Measurements from ENCODE around the gene CHGA. TPM values are rescaled to one million over a fixed set of nuclear protein-coding genes. Genes with fewer than 3 reads are reported as not detected.

Gene CHGA
- total RNA-seq, 4 donors from 2014 or later, result 0.69 TPM; not detected in 3

DNA sequence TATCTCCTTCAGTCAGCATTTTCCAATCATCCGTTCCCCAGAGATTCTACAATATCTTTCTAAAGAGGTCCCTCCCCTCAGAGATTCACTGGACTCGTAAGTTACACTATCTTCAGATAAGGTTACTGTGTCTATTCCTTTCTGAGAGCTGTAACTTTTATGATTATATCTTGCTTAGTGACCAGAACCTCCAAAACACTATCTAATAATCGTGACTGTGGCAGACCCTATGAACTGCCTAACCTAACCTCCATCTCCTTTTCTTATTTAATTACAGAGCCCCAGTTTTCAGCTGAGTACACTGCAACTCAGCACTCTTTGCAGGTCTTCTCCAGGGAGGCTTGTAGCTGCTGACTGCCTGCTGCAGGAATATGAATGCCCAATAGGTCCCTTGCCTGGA lies 38.5 kb upstream of the CHGA start:
- DNase-seq (ENCODE audit: low spot score) (no peak), ATAC-seq (ENCODE audit: low FRiP score) (no peak)
- TF ChIP-seq, protein P1, sequence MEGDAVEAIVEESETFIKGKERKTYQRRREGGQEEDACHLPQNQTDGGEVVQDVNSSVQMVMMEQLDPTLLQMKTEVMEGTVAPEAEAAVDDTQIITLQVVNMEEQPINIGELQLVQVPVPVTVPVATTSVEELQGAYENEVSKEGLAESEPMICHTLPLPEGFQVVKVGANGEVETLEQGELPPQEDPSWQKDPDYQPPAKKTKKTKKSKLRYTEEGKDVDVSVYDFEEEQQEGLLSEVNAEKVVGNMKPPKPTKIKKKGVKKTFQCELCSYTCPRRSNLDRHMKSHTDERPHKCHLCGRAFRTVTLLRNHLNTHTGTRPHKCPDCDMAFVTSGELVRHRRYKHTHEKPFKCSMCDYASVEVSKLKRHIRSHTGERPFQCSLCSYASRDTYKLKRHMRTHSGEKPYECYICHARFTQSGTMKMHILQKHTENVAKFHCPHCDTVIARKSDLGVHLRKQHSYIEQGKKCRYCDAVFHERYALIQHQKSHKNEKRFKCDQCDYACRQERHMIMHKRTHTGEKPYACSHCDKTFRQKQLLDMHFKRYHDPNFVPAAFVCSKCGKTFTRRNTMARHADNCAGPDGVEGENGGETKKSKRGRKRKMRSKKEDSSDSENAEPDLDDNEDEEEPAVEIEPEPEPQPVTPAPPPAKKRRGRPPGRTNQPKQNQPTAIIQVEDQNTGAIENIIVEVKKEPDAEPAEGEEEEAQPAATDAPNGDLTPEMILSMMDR (IDR thresholded peaks at IDR 0.05), result no peak

DNA sequence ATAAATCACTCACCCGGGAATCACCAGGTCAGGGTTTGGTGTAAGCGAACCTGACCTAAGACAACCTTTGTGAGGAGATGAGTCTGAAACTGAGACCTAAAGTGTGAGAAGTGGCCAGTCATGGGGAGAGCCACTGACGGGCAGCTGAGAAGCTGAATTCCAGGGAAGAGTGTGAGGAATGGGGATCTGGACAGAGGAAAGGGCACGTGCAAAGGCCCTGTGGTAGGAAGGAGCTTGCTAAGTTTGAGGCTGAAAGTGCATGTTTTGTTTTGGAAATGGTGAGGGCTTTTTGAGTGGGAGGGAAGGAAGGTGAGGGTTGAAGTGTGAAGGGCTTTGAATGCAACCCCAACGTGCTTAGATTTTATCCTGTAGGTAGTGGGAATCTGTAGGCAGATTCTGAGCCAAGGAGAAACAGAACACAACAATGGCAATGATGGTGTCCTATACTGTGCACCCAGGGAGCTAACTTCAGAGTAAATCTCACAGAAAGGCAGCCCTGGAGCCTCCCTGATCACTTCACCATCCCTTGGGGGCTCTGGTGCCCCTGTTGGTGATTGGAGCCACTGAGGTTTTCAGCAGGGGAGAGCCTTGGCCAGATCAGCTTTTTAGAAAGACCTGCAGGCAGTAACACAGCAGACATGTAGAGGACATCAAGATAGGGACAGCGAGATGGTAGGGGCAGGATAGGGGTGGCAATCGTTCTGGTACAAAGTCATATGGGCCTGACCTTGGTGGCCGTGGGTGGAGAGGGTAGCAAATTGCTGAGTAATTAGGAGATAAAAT lies 37.5 kb upstream of the CHGA start:
- DNase-seq (ENCODE audit: low spot score) (no peak), ATAC-seq (ENCODE audit: low FRiP score) (no peak)
- TF ChIP-seq, protein P1 (IDR thresholded peaks at IDR 0.05), result no peak

DNA sequence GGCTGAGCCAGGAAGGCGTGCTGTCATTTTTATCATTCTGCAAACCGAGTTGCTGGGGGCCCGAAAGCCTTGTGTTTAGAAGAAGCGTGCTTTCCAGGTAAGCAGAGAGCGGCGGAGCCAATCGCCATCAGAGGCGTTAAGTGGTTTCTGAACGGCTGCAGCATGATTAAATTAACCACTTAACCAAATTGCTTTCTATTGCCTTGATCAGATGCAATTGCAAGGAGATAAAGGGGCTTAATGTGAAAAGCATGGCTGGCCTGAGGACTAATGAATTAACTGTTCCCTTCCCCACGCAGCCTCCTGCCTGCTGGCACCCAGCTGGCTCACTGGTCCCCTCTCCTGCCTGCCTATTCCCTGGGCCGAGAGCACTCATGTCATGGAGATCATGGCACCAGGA lies 36.6 kb upstream of the CHGA start:
- TF ChIP-seq, protein P1 (IDR thresholded peaks at IDR 0.05), result no peak
- ATAC-seq (ENCODE audit: low FRiP score), result no peak
- DNase-seq (ENCODE audit: low spot score), result no peak

DNA sequence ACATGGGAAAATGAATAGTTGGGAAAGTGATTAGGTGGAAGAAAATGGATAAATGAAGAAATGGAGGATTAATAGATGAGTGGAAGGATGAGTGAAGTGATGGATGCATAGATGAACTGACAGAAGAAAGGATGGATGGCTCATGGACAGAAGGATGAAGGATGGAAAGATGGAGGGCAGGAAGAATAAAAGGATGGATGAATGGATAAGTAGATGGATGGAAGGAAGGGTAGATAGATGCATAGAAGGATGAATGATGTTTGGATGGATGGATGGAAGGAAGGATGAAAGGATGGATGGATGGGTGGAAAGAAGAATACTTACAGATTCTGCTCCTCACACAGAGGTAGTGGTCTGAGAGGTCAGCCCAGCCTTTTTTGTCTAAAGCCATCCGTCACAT lies 35.8 kb upstream of the CHGA start:
- no peak for ATAC-seq (ENCODE audit: low FRiP score)
- no peak for DNase-seq (ENCODE audit: low spot score)
- TF ChIP-seq, protein P1 (IDR thresholded peaks at IDR 0.05), result no peak

DNA sequence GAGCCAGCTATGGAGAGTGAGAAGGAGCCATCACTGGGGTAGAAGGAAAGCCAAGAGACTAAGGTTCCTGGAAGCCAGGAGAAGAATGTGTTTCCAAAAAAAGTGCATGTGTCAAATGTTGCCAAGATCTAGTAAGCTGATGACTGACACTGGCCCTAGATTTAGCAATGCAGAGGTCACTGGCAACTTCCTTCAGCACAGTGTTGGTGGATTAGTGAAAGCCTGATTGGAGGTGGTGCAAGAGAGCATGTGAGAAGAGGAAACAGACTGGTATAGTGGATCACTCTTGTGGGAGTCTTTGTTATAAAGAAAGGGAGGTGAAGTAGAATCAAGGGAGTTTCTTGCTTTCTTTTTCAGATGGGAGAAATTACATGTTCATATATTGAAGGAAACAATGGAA lies 34.1 kb upstream of the CHGA start:
- DNase-seq (ENCODE audit: low spot score) (no peak), ATAC-seq (ENCODE audit: low FRiP score) (no peak)
- TF ChIP-seq, protein P1 (IDR thresholded peaks at IDR 0.05), result no peak

DNA sequence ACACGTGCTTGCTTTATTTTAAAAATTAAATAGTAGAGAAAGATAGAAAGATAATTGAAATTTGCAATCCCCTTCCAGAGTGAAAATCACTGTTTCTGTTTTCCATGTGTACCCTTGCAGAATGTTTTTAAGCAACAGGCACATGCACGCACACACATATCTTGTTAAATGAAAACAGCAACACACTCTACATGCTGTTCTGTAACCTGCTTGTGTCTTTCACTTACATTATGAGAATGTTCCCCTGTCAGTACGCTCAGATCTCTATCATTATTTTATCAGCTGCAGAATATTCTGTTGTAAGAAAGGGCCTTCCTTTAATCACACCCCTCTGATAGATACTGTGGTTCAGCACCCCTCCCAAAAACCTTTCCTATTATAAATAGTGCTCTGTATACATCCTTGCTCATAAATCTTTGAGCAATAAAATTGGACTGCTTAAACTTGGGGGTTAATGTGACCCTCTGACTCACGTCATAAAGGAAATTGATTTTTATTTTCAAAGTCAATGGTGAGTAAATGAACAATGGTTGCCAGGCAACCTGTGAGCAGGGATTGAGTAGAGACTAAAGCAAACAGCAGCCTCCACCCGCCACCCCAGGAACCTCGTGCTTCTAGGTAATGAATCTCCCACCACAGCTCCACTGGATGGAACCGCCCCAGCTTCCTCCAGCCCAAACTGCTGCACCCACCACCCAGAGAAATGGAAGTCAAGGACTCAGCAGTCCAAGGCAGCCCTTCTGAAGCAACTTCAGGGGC lies 31.9 kb upstream of the CHGA start:
- ATAC-seq (ENCODE audit: low FRiP score), result no peak
- TF ChIP-seq, protein P1 (IDR thresholded peaks at IDR 0.05), result no peak
- no peak for DNase-seq (ENCODE audit: low spot score)
